HL-60 (cell line): ENCODE data around the gene MLLT3.

Experiments
- CTCF ChIP-seq: IDR thresholded peaks from one replicate; pipeline ENCODE4 v1.5.1; 2011; ENCODE audit warnings: low read length, control low read depth, inconsistent platforms; ENCODE audit not compliant: insufficient read depth
- GABPA ChIP-seq: IDR thresholded peaks from 2 replicates; pipeline ENCODE4 v1.6.1; 2012; ENCODE audit warnings: low read depth
- POLR2AphosphoS5 ChIP-seq: IDR thresholded peaks from 2 replicates; pipeline ENCODE4 v1.6.1; 2012; ENCODE audit warnings: low read depth
- REST ChIP-seq: IDR thresholded peaks from 2 replicates; pipeline ENCODE4 v1.6.1; 2012; ENCODE audit warnings: low read depth; ENCODE audit not compliant: insufficient replicate concordance

GRCh38 chr9:20396509-20396908 is 225.8 kb downstream of the MLLT3 start:
- no peak for TF ChIP-seq CTCF
- TF ChIP-seq POLR2AphosphoS5: no peak
- TF ChIP-seq REST: no peak
- no peak for TF ChIP-seq GABPA
